ENCODE data around the gene EYS. TPM values are rescaled to one million over a fixed set of nuclear protein-coding genes. Genes with fewer than 3 reads are reported as not detected.

EYS gene
- polyA plus RNA-seq, 2 of the 4 experiments (the other 2 are of a cell fraction) = 0.03 to 0.06 TPM

GRCh38 chr6:64527899-64528298 lies 1179.1 kb downstream of the EYS start:
- ATAC-seq (no peak), DNase-seq (ENCODE audit: low read depth in 1 of 2, low spot score in 1 of 2) (no peak), FAIRE-seq (no peak)
- Histone ChIP-seq H3K4me2 (no peak overlapping the region), H3K9me3 (no peaks in the 10 kb centered on the region), H3K4me3 (no peak overlapping the region), H3K27ac (no peak overlapping the region), H3K4me1 (no peaks in the 10 kb centered on the region)
- whole genome bisulfite sequencing (ENCODE audit: missing lambda C conversion rate) = 78% methylated on average over 2 of the region's 2 CpGs
- TF ChIP-seq RARB (CRISPR knock-in tag; IDR thresholded peaks at IDR 0.05) (no peak), EHMT2 (IDR thresholded peaks at IDR 0.05; ENCODE audit: low read depth) (no peak), POLR2AphosphoS2 (conservative IDR thresholded peaks at IDR 0.05; ENCODE audit: low read length) (no peak), MAFK (IDR thresholded peaks at IDR 0.05; ENCODE audit: partially characterized antibody) (peak; percentile 36), HMGXB4 (CRISPR knock-in tag; IDR thresholded peaks at IDR 0.05; ENCODE audit: borderline replicate concordance) (no peak), CHD2 (IDR thresholded peaks at IDR 0.05; ENCODE audit: low read length, partially characterized antibody) (no peak), HOXB13 (CRISPR knock-in tag; IDR thresholded peaks at IDR 0.05; ENCODE audit: low read depth) (no peak), RNF2 (IDR thresholded peaks at IDR 0.05; ENCODE audit: borderline replicate concordance, low read depth) (no peak)
- ChIA-PET POLR2A (no interaction called here), CTCF (no interaction called here)

GRCh38 chr6:64522859-64523258 lies 1184.2 kb downstream of the EYS start:
- CTCF ChIA-PET = no interaction called here

GRCh38 chr6:64520050-64520449 lies 1187.0 kb downstream of the EYS start:
- peak; percentile 53 to 54; a peak in 2 of 6 replicates for ATAC-seq
- ChIA-PET POLR2A (no interaction called here), CTCF (no interaction called here)
- Histone ChIP-seq H3K27ac (no peak overlapping the region), H3K4me2 (0 out of 3 replicates have a peak overlapping the region, but pooled peaks have one; percentile 6), H3K9me3 (no peaks in the 10 kb centered on the region), H3K4me3 (no peak overlapping the region), H3K4me1 (0 out of 3 replicates have a peak, but pooled peaks cover 6% of the 10 kb centered on the region)
- no peak for FAIRE-seq
- DNase-seq (ENCODE audit: low read depth in 1 of 2, low spot score in 1 of 2) = peak; percentile 4 to 30
- no peak for TF ChIP-seq FOSL2 (IDR thresholded peaks at IDR 0.05)
- peak; percentile 17; the same call in 1 of the 2 replicates for TF ChIP-seq FOSL2 (CRISPR knock-in tag; IDR thresholded peaks at IDR 0.05)
- no peak for TF ChIP-seq SMC3 (IDR thresholded peaks at IDR 0.05)
- peak; percentile 44; the same call in 1 of the 2 replicates for TF ChIP-seq JUNB (IDR thresholded peaks at IDR 0.05)

More at GRCh38 chr6:64522859-64523258, 1184.2 kb downstream of the EYS start:
- Histone ChIP-seq H3K4me3 (no peak overlapping the region), H3K4me2 (no peak overlapping the region), H3K9me3 (no peaks in the 10 kb centered on the region), H3K4me1 (0 out of 3 replicates have a peak, but pooled peaks cover 6% of the 10 kb centered on the region), H3K27ac (no peak overlapping the region)
- no peak for FAIRE-seq
- TF ChIP-seq BHLHE40 (IDR thresholded peaks at IDR 0.05; ENCODE audit: low read depth, low read length) (no peak), EHMT2 (IDR thresholded peaks at IDR 0.05; ENCODE audit: low read depth) (no peak), ZSCAN20 (CRISPR knock-in tag; IDR thresholded peaks at IDR 0.05) (no peak), HEYL (CRISPR knock-in tag; IDR thresholded peaks at IDR 0.05) (no peak), JUN (IDR thresholded peaks at IDR 0.05) (no peak), FOXS1 (CRISPR knock-in tag; IDR thresholded peaks at IDR 0.05) (no peak), HOXB13 (CRISPR knock-in tag; IDR thresholded peaks at IDR 0.05; ENCODE audit: low read depth) (no peak), KDM1A (IDR thresholded peaks at IDR 0.05; ENCODE audit: low read depth) (no peak)
- no peak for ATAC-seq
- POLR2A ChIA-PET = no interaction called here
- no peak for DNase-seq (ENCODE audit: low read depth in 1 of 2, low spot score in 1 of 2)

GRCh38 chr6:64516393-64516792 lies 1190.6 kb downstream of the EYS start:
- H3K4me2 ChIP-seq = no peak overlapping the region
- H3K4me3 ChIP-seq = no peak overlapping the region
- FAIRE-seq = no peak
- ChIA-PET POLR2A (no interaction called here), CTCF (no interaction called here)
- H3K4me1 ChIP-seq = 0 out of 3 replicates have a peak, but pooled peaks cover 6% of the 10 kb centered on the region
- TF ChIP-seq ZFP36 (IDR thresholded peaks at IDR 0.05; ENCODE audit: borderline replicate concordance, partially characterized antibody) (no peak), TP53 (CRISPR knock-in tag; IDR thresholded peaks at IDR 0.05) (no peak), RAD21 (conservative IDR thresholded peaks at IDR 0.05 in 1 of 2, IDR thresholded peaks at IDR 0.05 in 1 of 2) (no peak), ZC3H11A (IDR thresholded peaks at IDR 0.05) (no peak), RNF2 (IDR thresholded peaks at IDR 0.05; ENCODE audit: borderline replicate concordance, low read depth) (no peak), CHD2 (IDR thresholded peaks at IDR 0.05; ENCODE audit: low read length, partially characterized antibody) (no peak), ESRRA (IDR thresholded peaks at IDR 0.05; ENCODE audit: borderline replicate concordance, low read length) (no peak), HOXA7 (CRISPR knock-in tag; IDR thresholded peaks at IDR 0.05) (no peak)
- WGBS (ENCODE audit: missing lambda C conversion rate) = 19% methylated on average over 1 of the region's 1 CpG
- H3K27ac ChIP-seq = no peak overlapping the region
- no peaks in the 10 kb centered on the region for H3K9me3 ChIP-seq
- ATAC-seq = no peak
- no peak for DNase-seq (ENCODE audit: low read depth in 1 of 2, low spot score in 1 of 2)

All from A549 (cell line).